HG03103 (cell line): ENCODE data around the gene KDM4C.
"Not testable (repeated sequence)": the region's sequence is repeated elsewhere in the genome, so short reads cannot be mapped to it uniquely, and the experiment has no call there.

Source experiments
- ATAC-seq: cut with Tn5 transposase; IDR thresholded peaks from one replicate; pipeline ENCODE4 v1.9.1; 2021; ENCODE audit warnings: low read depth; ENCODE audit not compliant: unreplicated experiment

KDM4C gene

GRCh38 chr9:7183139-7183538 is 425.4 kb downstream of the KDM4C start:
- ATAC-seq: not testable (repeated sequence)

GRCh38 chr9:7185612-7186011 is 427.8 kb downstream of the KDM4C start:
- ATAC-seq: no peak

- no peak for ATAC-seq
Measured at GRCh38 chr9:7186175-7186574, 428.4 kb downstream of the KDM4C start.

GRCh38 chr9:7192266-7192665 is 434.5 kb downstream of the KDM4C start:
- ATAC-seq: no peak

GRCh38 chr9:7195526-7195925 is 437.8 kb downstream of the KDM4C start:
- ATAC-seq: no peak

- no peak for ATAC-seq
Measured at GRCh38 chr9:7196467-7196866, 438.7 kb downstream of the KDM4C start.

- ATAC-seq: no peak
Measured at GRCh38 chr9:7201196-7201595, 443.4 kb downstream of the KDM4C start.

- ATAC-seq: no peak
Measured at GRCh38 chr9:7205806-7206205, 448.0 kb downstream of the KDM4C start.

GRCh38 chr9:7206221-7206758 is 448.5 kb downstream of the KDM4C start:
- ATAC-seq: no peak

GRCh38 chr9:7209016-7209715 is 451.4 kb downstream of the KDM4C start:
- no peak for ATAC-seq

GRCh38 chr9:7209990-7210389 is 452.2 kb downstream of the KDM4C start:
- ATAC-seq: no peak

- no peak for ATAC-seq
Measured at GRCh38 chr9:7210854-7211637, 453.3 kb downstream of the KDM4C start.

GRCh38 chr9:7211657-7212056 is 453.9 kb downstream of the KDM4C start:
- ATAC-seq: no peak

- ATAC-seq: no peak
Measured at GRCh38 chr9:7212101-7212500, 454.3 kb downstream of the KDM4C start.

GRCh38 chr9:7216004-7216841 is 458.4 kb downstream of the KDM4C start:
- ATAC-seq: no peak

- no peak for ATAC-seq
Measured at GRCh38 chr9:7223981-7224380, 466.2 kb downstream of the KDM4C start.
